ENCODE data around the gene CIAO2A.

The CIAO2A gene

GRCh38 chr15:64070106-64070505 is 23.5 kb downstream of the CIAO2A start:
- Histone ChIP-seq H2AFZ (ENCODE audit: low read depth, low read length) (no peak overlapping the region), H3K27ac (ENCODE audit: low read length) (no peak overlapping the region), H4K20me1 (ENCODE audit: insufficient read depth, low read length) (no peaks in the 10 kb centered on the region), H3K79me2 (ENCODE audit: insufficient read depth, low read length) (no peaks in the 10 kb centered on the region), H3K9ac (ENCODE audit: low read depth, low read length) (no peak overlapping the region), H3K27me3 (ENCODE audit: insufficient read depth, low read length, poor library complexity) (no peaks in the 10 kb centered on the region), H3K4me3 (ENCODE audit: low read depth in 1 of 2, low read length in 2 of 2) (no peak overlapping the region), H3K9me3 (ENCODE audit: insufficient read depth, low read length, severe bottlenecking) (no peaks in the 10 kb centered on the region), H3K4me2 (ENCODE audit: insufficient read depth, low read length) (no peak overlapping the region), H3K4me1 (ENCODE audit: insufficient read depth, low read length) (no peaks in the 10 kb centered on the region), H3K36me3 (ENCODE audit: insufficient read depth, low read length) (peaks cover 24% of the 10 kb centered on the region)
- TF ChIP-seq EZH2 (IDR thresholded peaks at IDR 0.05; ENCODE audit: borderline replicate concordance, low read depth, low read length, severe bottlenecking) = no peak
- TF ChIP-seq, protein P1, sequence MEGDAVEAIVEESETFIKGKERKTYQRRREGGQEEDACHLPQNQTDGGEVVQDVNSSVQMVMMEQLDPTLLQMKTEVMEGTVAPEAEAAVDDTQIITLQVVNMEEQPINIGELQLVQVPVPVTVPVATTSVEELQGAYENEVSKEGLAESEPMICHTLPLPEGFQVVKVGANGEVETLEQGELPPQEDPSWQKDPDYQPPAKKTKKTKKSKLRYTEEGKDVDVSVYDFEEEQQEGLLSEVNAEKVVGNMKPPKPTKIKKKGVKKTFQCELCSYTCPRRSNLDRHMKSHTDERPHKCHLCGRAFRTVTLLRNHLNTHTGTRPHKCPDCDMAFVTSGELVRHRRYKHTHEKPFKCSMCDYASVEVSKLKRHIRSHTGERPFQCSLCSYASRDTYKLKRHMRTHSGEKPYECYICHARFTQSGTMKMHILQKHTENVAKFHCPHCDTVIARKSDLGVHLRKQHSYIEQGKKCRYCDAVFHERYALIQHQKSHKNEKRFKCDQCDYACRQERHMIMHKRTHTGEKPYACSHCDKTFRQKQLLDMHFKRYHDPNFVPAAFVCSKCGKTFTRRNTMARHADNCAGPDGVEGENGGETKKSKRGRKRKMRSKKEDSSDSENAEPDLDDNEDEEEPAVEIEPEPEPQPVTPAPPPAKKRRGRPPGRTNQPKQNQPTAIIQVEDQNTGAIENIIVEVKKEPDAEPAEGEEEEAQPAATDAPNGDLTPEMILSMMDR (IDR thresholded peaks at IDR 0.05; ENCODE audit: borderline replicate concordance, extremely low read depth, low read length, poor library complexity, severe bottlenecking) = no peak
- DNase-seq = no peak
- ATAC-seq (ENCODE audit: insufficient read depth, low read depth) = no peak

DNA sequence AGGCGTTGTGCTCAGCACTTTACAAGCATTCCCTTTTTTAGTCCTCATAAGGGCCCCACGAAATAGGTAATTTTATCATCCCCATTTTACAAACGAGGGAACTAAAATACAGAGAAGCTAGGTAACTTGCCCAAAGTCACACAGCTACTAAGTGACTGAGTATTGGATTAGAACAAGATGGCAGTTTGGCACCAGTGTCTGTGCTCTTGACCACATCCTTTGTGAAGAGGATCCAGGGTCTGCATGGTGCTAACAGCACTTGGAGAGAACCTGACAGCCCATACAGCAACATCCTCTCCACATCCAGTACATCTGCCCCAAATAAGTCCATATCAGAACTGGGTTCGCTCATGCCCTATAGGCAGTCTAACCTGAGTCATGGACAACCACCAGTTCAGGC is 25.5 kb downstream of the CIAO2A start:
- no peaks in the 10 kb centered on the region for H4K20me1 ChIP-seq (ENCODE audit: insufficient read depth, low read length)
- no peak overlapping the region for H3K4me2 ChIP-seq (ENCODE audit: insufficient read depth, low read length)
- H3K9me3 ChIP-seq (ENCODE audit: insufficient read depth, low read length, severe bottlenecking) = no peaks in the 10 kb centered on the region
- H3K4me1 ChIP-seq (ENCODE audit: insufficient read depth, low read length) = no peaks in the 10 kb centered on the region
- H3K36me3 ChIP-seq (ENCODE audit: insufficient read depth, low read length) = peaks cover 15% of the 10 kb centered on the region
- no peak overlapping the region for H3K27ac ChIP-seq (ENCODE audit: low read length)
- H3K27me3 ChIP-seq (ENCODE audit: insufficient read depth, low read length, poor library complexity) = no peaks in the 10 kb centered on the region
- no peak overlapping the region for H2AFZ ChIP-seq (ENCODE audit: low read depth, low read length)
- DNase-seq (no peak), ATAC-seq (ENCODE audit: insufficient read depth, low read depth) (0 out of 3 replicates have a peak, but pooled peaks have one; percentile 23)
- no peaks in the 10 kb centered on the region for H3K79me2 ChIP-seq (ENCODE audit: insufficient read depth, low read length)
- no peak overlapping the region for H3K4me3 ChIP-seq (ENCODE audit: low read depth in 1 of 2, low read length in 2 of 2)
- H3K9ac ChIP-seq (ENCODE audit: low read depth, low read length) = no peak overlapping the region
- TF ChIP-seq EZH2 (IDR thresholded peaks at IDR 0.05; ENCODE audit: borderline replicate concordance, low read depth, low read length, severe bottlenecking) = no peak
- TF ChIP-seq, protein P1 (IDR thresholded peaks at IDR 0.05; ENCODE audit: borderline replicate concordance, extremely low read depth, low read length, poor library complexity, severe bottlenecking) = no peak

- Histone ChIP-seq H4K20me1 (ENCODE audit: insufficient read depth, low read length) (no peaks in the 10 kb centered on the region), H3K36me3 (ENCODE audit: insufficient read depth, low read length) (peaks cover 11% of the 10 kb centered on the region), H3K9ac (ENCODE audit: low read depth, low read length) (no peak overlapping the region), H3K79me2 (ENCODE audit: insufficient read depth, low read length) (no peaks in the 10 kb centered on the region), H2AFZ (ENCODE audit: low read depth, low read length) (no peak overlapping the region; the same call in 1 of the 2 replicates), H3K9me3 (ENCODE audit: insufficient read depth, low read length, severe bottlenecking) (no peaks in the 10 kb centered on the region), H3K4me1 (ENCODE audit: insufficient read depth, low read length) (no peaks in the 10 kb centered on the region), H3K4me3 (ENCODE audit: low read depth in 1 of 2, low read length in 2 of 2) (no peak overlapping the region), H3K27me3 (ENCODE audit: insufficient read depth, low read length, poor library complexity) (no peaks in the 10 kb centered on the region), H3K4me2 (ENCODE audit: insufficient read depth, low read length) (peak overlapping the region; percentile 20; the same call in 1 of the 2 replicates), H3K27ac (ENCODE audit: low read length) (no peak overlapping the region)
- no peak for TF ChIP-seq EZH2 (IDR thresholded peaks at IDR 0.05; ENCODE audit: borderline replicate concordance, low read depth, low read length, severe bottlenecking)
- TF ChIP-seq, protein P1 (IDR thresholded peaks at IDR 0.05; ENCODE audit: borderline replicate concordance, extremely low read depth, low read length, poor library complexity, severe bottlenecking) = peak; percentile 85
- ATAC-seq (ENCODE audit: insufficient read depth, low read depth) = peak; percentile 93
- peak; percentile 72 for DNase-seq
Measured at GRCh38 chr15:64067564-64068030, 26.0 kb downstream of the CIAO2A start.
